ENCODE data around the gene SPATA33. TPM values are rescaled to one million over a fixed set of nuclear protein-coding genes. Genes with fewer than 3 reads are reported as not detected.
"Not testable (repeated sequence)": the region's sequence is repeated elsewhere in the genome, so short reads cannot be mapped to it uniquely, and the experiment has no call there.

SPATA33 gene
- total RNA-seq, 2 donors from 2014 or later = 5.6 to 14.6 TPM

DNA sequence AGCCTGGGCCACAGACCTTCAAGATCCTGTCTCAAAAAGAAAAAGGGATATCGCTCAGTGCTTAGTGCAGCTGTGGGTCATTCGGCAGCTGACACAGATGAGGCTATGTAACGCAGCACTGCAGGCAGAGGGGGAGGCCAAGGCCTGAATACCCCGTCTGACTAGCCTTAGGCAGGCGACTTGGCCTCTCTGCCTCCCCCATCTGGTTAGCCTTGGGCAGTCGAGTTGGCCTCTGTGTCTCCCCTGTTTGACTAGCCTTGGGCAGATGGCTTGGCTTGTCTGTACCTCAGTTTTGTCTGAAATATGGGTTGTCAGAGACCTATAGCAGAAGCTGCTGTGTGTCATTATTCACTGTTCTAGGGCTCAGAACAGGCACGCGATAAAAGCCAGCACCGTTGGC, 10.0 kb downstream of the SPATA33 start:
- Histone ChIP-seq H3K27ac (no peak overlapping the region), H3K36me3 (no peaks in the 10 kb centered on the region), H3K27me3 (replicated peaks; ENCODE audit: insufficient read depth) (no peaks in the 10 kb centered on the region), H3K4me1 (replicated peaks) (no peaks in the 10 kb centered on the region), H3K4me3 (no peak overlapping the region), H3K9me3 (no peaks in the 10 kb centered on the region)
- 79% methylated on average over 9 of the region's 9 CpGs for WGBS
- no peak for DNase-seq (ENCODE audit: low spot score)
- intact Hi-C loops (cut with DNase I) = no loop called here
- no peak for TF ChIP-seq POLR2A (IDR thresholded peaks at IDR 0.05)
- TF ChIP-seq, protein P1, sequence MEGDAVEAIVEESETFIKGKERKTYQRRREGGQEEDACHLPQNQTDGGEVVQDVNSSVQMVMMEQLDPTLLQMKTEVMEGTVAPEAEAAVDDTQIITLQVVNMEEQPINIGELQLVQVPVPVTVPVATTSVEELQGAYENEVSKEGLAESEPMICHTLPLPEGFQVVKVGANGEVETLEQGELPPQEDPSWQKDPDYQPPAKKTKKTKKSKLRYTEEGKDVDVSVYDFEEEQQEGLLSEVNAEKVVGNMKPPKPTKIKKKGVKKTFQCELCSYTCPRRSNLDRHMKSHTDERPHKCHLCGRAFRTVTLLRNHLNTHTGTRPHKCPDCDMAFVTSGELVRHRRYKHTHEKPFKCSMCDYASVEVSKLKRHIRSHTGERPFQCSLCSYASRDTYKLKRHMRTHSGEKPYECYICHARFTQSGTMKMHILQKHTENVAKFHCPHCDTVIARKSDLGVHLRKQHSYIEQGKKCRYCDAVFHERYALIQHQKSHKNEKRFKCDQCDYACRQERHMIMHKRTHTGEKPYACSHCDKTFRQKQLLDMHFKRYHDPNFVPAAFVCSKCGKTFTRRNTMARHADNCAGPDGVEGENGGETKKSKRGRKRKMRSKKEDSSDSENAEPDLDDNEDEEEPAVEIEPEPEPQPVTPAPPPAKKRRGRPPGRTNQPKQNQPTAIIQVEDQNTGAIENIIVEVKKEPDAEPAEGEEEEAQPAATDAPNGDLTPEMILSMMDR (IDR thresholded peaks at IDR 0.05) = no peak
- TF ChIP-seq POLR2AphosphoS5 (IDR thresholded peaks at IDR 0.05) = no peak

DNA sequence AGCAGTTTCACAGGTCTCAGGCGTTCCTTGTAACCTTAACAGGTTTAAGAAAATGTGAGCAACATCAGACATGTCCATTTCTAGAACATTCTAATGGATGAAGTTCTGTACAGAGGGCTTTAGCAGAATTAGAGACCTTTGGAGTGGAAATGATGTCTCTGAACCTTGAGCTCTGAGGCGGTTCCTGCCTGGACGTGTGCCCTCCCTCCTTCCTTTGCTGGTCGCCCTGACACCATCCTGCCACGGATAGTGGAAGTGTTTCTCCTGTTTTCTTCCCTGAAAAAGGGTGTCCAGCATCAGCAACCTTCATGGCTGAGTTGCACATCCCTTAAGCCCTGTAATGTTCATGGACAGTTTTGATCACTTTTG, 11.1 kb downstream of the SPATA33 start:
- TF ChIP-seq POLR2A (IDR thresholded peaks at IDR 0.05) (no peak), POLR2AphosphoS5 (IDR thresholded peaks at IDR 0.05) (no peak)
- TF ChIP-seq, protein P1 (IDR thresholded peaks at IDR 0.05) = no peak
- Histone ChIP-seq H3K36me3 (no peaks in the 10 kb centered on the region), H3K27ac (peak overlapping the region in 1 of 2 donors; percentile 34), H3K27me3 (replicated peaks; ENCODE audit: insufficient read depth) (no peaks in the 10 kb centered on the region), H3K9me3 (no peaks in the 10 kb centered on the region), H3K4me1 (replicated peaks) (no peaks in the 10 kb centered on the region), H3K4me3 (peak overlapping the region; percentile 7 to 19)
- WGBS = 41% methylated on average over 5 of the region's 5 CpGs
- intact Hi-C loops (cut with DNase I) = no loop called here
- no peak for DNase-seq (ENCODE audit: low spot score)

- 84% methylated on average over 12 of the region's 13 CpGs for WGBS
- DNase-seq (ENCODE audit: low spot score) = no peak
These were observed 12.1 kb downstream of the SPATA33 start for GRCh38 chr16:89669755-89670154.

GRCh38 chr16:89670496-89671431, 13.1 kb downstream of the SPATA33 start:
- Histone ChIP-seq H3K4me1 (replicated peaks) (no peaks in the 10 kb centered on the region), H3K36me3 (no peaks in the 10 kb centered on the region), H3K27me3 (replicated peaks; ENCODE audit: insufficient read depth) (no peaks in the 10 kb centered on the region), H3K27ac (no peak overlapping the region), H3K9me3 (no peaks in the 10 kb centered on the region), H3K4me3 (no peak overlapping the region)
- intact Hi-C loops (cut with DNase I) = no loop called here
- TF ChIP-seq POLR2A (IDR thresholded peaks at IDR 0.05) (no peak), POLR2AphosphoS5 (IDR thresholded peaks at IDR 0.05) (no peak)
- TF ChIP-seq, protein P1 (IDR thresholded peaks at IDR 0.05) = no peak
- no peak for DNase-seq (ENCODE audit: low spot score)
- 81% methylated on average over 10 of the region's 10 CpGs for WGBS

More at GRCh38 chr16:89669755-89670154, 12.1 kb downstream of the SPATA33 start:
- Histone ChIP-seq H3K4me3 (no peak overlapping the region), H3K27ac (no peak overlapping the region), H3K4me1 (replicated peaks) (no peaks in the 10 kb centered on the region), H3K27me3 (replicated peaks; ENCODE audit: insufficient read depth) (no peaks in the 10 kb centered on the region), H3K9me3 (no peaks in the 10 kb centered on the region), H3K36me3 (no peaks in the 10 kb centered on the region)
- no peak for TF ChIP-seq POLR2AphosphoS5 (IDR thresholded peaks at IDR 0.05)
- no peak for TF ChIP-seq POLR2A (IDR thresholded peaks at IDR 0.05)
- TF ChIP-seq, protein P1 (IDR thresholded peaks at IDR 0.05) = no peak
- intact Hi-C loops (cut with DNase I) = no loop called here

DNA sequence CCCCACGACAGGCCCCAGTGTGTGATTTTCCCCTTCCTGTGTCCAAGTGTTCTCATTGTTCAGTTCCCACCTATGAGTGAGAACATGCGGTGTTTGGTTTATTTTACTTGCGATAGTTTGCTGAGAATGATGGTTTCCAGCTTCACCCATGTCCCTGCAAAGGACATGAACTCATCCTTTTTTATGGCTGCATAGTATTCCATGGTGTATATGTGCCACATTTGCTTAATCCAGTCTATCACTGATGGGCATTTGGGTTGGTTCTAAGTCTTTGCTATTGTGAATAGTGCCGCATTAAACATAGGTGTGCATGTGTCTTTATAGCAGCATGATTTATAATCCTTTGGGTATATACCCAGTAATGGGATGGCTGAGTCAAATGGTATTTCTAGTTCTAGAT, 13.9 kb downstream of the SPATA33 start:
- H3K27me3 ChIP-seq (replicated peaks; ENCODE audit: insufficient read depth); H3K4me1 ChIP-seq (replicated peaks); H3K9me3 ChIP-seq; intact Hi-C loops (cut with DNase I); H3K36me3 ChIP-seq; H3K27ac ChIP-seq; H3K4me3 ChIP-seq; DNase-seq (ENCODE audit: low spot score): not testable (repeated sequence)
- 95% methylated on average over 4 of the region's 4 CpGs for WGBS
